GM19239 (cell line): ENCODE data around the gene TTC23.

Experiments
- DNase-seq: peaks from one replicate; pipeline ENCODE4 v3.0.0; 2011; ENCODE audit warnings: low spot score; ENCODE audit not compliant: insufficient read length
- FAIRE-seq: peaks from 2 replicates; lab custom pipeline; 2011; peaks lifted over from hg19 to GRCh38; lab: Jason Lieb, UNC

Gene TTC23

GRCh38 chr15:99249270-99249841 lies at the start of gene TTC23:
Gene TTC23, minus strand, starts transcription at chr15:99249581. Its CDS starts 20,869 bp downstream, at chr15:99228712.
- FAIRE-seq (peak; percentile 84), DNase-seq (no peak)

- FAIRE-seq (no peak), DNase-seq (no peak)
These were observed 47.0 kb upstream of the TTC23 start for GRCh38 chr15:99296386-99296785.

- no peak for DNase-seq
- FAIRE-seq: no peak
These were observed 46.5 kb upstream of the TTC23 start for GRCh38 chr15:99295840-99296239.

GRCh38 chr15:99291643-99292042 lies 42.3 kb upstream of the TTC23 start:
- DNase-seq (no peak), FAIRE-seq (no peak)

- FAIRE-seq (no peak), DNase-seq (no peak)
These were observed 34.3 kb upstream of the TTC23 start for GRCh38 chr15:99283717-99284116.

GRCh38 chr15:99282586-99282985 lies 33.2 kb upstream of the TTC23 start:
- no peak for DNase-seq
- no peak for FAIRE-seq

- DNase-seq (no peak), FAIRE-seq (no peak)
These were observed 32.7 kb upstream of the TTC23 start for GRCh38 chr15:99282121-99282520.

- FAIRE-seq: no peak
These were observed 30.4 kb upstream of the TTC23 start for GRCh38 chr15:99279827-99280226.

GRCh38 chr15:99279290-99279689 lies 29.9 kb upstream of the TTC23 start:
- DNase-seq (no peak), FAIRE-seq (peak; percentile 39)

More at GRCh38 chr15:99279827-99280226, 30.4 kb upstream of the TTC23 start:
- no peak for DNase-seq

- DNase-seq (no peak), FAIRE-seq (no peak)
These were observed 26.2 kb upstream of the TTC23 start for GRCh38 chr15:99275525-99276128.

- FAIRE-seq: no peak
These were observed 25.7 kb upstream of the TTC23 start for GRCh38 chr15:99275061-99275460.

GRCh38 chr15:99273801-99274200 lies 24.4 kb upstream of the TTC23 start:
- FAIRE-seq (no peak), DNase-seq (no peak)

More at GRCh38 chr15:99275061-99275460, 25.7 kb upstream of the TTC23 start:
- DNase-seq: no peak

GRCh38 chr15:99268431-99268830 lies 19.1 kb upstream of the TTC23 start:
- DNase-seq: no peak
- FAIRE-seq: no peak

GRCh38 chr15:99267957-99268356 lies 18.6 kb upstream of the TTC23 start:
- FAIRE-seq (no peak), DNase-seq (no peak)

GRCh38 chr15:99265541-99266070 lies 16.2 kb upstream of the TTC23 start:
- DNase-seq (no peak), FAIRE-seq (peak; percentile 14)

GRCh38 chr15:99264125-99264524 lies 14.7 kb upstream of the TTC23 start:
- DNase-seq: no peak
- FAIRE-seq: no peak

- DNase-seq: no peak
- FAIRE-seq: no peak
These were observed 7.8 kb upstream of the TTC23 start for GRCh38 chr15:99257107-99257750.

- FAIRE-seq (peak; percentile 92), DNase-seq (no peak)
These were observed 4.2 kb upstream of the TTC23 start for GRCh38 chr15:99253381-99254090.

- DNase-seq (no peak), FAIRE-seq (peak; percentile 87)
These were observed 2.9 kb upstream of the TTC23 start for GRCh38 chr15:99252326-99252725.
